NCI-H345 (cell line): ENCODE results near the gene ZFYVE28.
"Not testable (repeated sequence)": the region's sequence is repeated elsewhere in the genome, so short reads cannot be mapped to it uniquely, and the experiment has no call there.

ENCODE experiments used
- DNase-seq: peaks from one replicate; lab custom pipeline; 2025; lab: John Stamatoyannopoulos, UW

The ZFYVE28 gene

GRCh38 chr4:2286904-2287593 lies 131.4 kb downstream of the ZFYVE28 start:
- no peak for DNase-seq

GRCh38 chr4:2285613-2286381 lies 132.6 kb downstream of the ZFYVE28 start:
- DNase-seq = no peak

GRCh38 chr4:2284934-2285612 lies 133.4 kb downstream of the ZFYVE28 start:
- no peak for DNase-seq

- DNase-seq = no peak
Measured at GRCh38 chr4:2284161-2284933, 134.1 kb downstream of the ZFYVE28 start.

- no peak for DNase-seq
Measured at GRCh38 chr4:2283199-2283711, 135.2 kb downstream of the ZFYVE28 start.

- DNase-seq = no peak
Measured at GRCh38 chr4:2281575-2282343, 136.7 kb downstream of the ZFYVE28 start.

GRCh38 chr4:2280531-2281300 lies 137.7 kb downstream of the ZFYVE28 start:
- peak; percentile 4 for DNase-seq

GRCh38 chr4:2277956-2278355 lies 140.5 kb downstream of the ZFYVE28 start:
- no peak for DNase-seq

GRCh38 chr4:2276581-2277325 lies 141.7 kb downstream of the ZFYVE28 start:
- DNase-seq = no peak

- DNase-seq = no peak
Measured at GRCh38 chr4:2275546-2276251, 142.7 kb downstream of the ZFYVE28 start.

GRCh38 chr4:2275044-2275397 lies 143.4 kb downstream of the ZFYVE28 start:
- DNase-seq = not testable (repeated sequence)

- no peak for DNase-seq
Measured at GRCh38 chr4:2274320-2275043, 144.0 kb downstream of the ZFYVE28 start.

- no peak for DNase-seq
Measured at GRCh38 chr4:2273657-2274319, 144.7 kb downstream of the ZFYVE28 start.

- DNase-seq = no peak
Measured at GRCh38 chr4:2273221-2273620, 145.2 kb downstream of the ZFYVE28 start.

GRCh38 chr4:2272828-2273120 lies 145.7 kb downstream of the ZFYVE28 start:
- no peak for DNase-seq

GRCh38 chr4:2272026-2272827 lies 146.2 kb downstream of the ZFYVE28 start:
- DNase-seq = no peak
